PC-3 (cell line): Measurements from ENCODE around the gene TCF7L1. TPM values are rescaled to one million over a fixed set of nuclear protein-coding genes. Genes with fewer than 3 reads are reported as not detected.

Experiments used
- ATAC-seq: fragments of 200-7000 bp; cut with Tn5 transposase; 2 replicates; pipeline ENCODE4 v1.9.1; 2020; ENCODE audit warnings: mild to moderate bottlenecking, moderate library complexity
- BruUV-seq: library from RNA; stranded (reverse); fragments of 400-500 nt; replicated peaks from 2 replicates; lab custom pipeline; 2021; lab: Mats Ljungman, UMichigan
- CTCF ChIA-PET: fragments of 300-600 bp; sonication (Branson Sonifier 250); formaldehyde crosslinking; loops from one replicate; lab custom pipeline; 2022; ENCODE audit warnings: antibody characterized with exemption; lab: Charles Lee
- POLR2A ChIA-PET: fragments of 300-600 bp; sonication (Branson Sonifier 250); formaldehyde crosslinking; loops from one replicate; lab custom pipeline; 2022; ENCODE audit warnings: antibody characterized with exemption; ENCODE audit not compliant: unreplicated experiment; lab: Charles Lee
- DNase-seq: peaks from one replicate; pipeline ENCODE4 v3.0.0-alpha.2; 2015
- H2AFZ ChIP-seq: fragments of 300-600 bp; sonication (generic); 2 replicates; pipeline ENCODE4 v1.6.0; 2016; ENCODE audit warnings: antibody characterized with exemption, low read length
- H3F3A ChIP-seq: fragments of 300-600 bp; sonication (generic); one replicate; pipeline ENCODE4 v1.6.0; 2017; ENCODE audit warnings: antibody characterized with exemption, low read length, control low read depth, mild to moderate bottlenecking; ENCODE audit not compliant: unreplicated experiment
- H3K27ac ChIP-seq: fragments of 300-600 bp; sonication (generic); 2 replicates; pipeline ENCODE4 v1.5.1; 2016; ENCODE audit warnings: mild to moderate bottlenecking, low read length
- H3K27me3 ChIP-seq: fragments of 300-600 bp; sonication (generic); 2 replicates; pipeline ENCODE4 v1.6.1; 2016; ENCODE audit warnings: low read length, mixed read lengths
- H3K36me3 ChIP-seq: fragments of 300-600 bp; sonication (generic); 2 replicates; pipeline ENCODE4 v1.6.1; 2016; ENCODE audit warnings: low read depth, mixed run types, low read length, mixed read lengths
- H3K4me1 ChIP-seq: fragments of 300-600 bp; sonication (generic); 2 replicates; pipeline ENCODE4 v1.5.1; 2016; ENCODE audit warnings: low read length; ENCODE audit not compliant: insufficient read depth
- H3K4me2 ChIP-seq: fragments of 300-600 bp; sonication (generic); 2 replicates; pipeline ENCODE4 v1.6.0; 2016; ENCODE audit warnings: low read length
- H3K4me3 ChIP-seq: fragments of 300-600 bp; sonication (generic); 2 replicates; pipeline ENCODE4 v1.5.1; 2016; ENCODE audit warnings: mild to moderate bottlenecking, low read length, mixed read lengths
- H3K79me2 ChIP-seq: fragments of 300-600 bp; sonication (generic); 2 replicates; pipeline ENCODE4 v1.6.1; 2017; ENCODE audit warnings: low read length, mixed read lengths
- H3K9ac ChIP-seq: fragments of 300-600 bp; sonication (generic); 2 replicates; pipeline ENCODE4 v1.6.0; 2016; ENCODE audit warnings: mild to moderate bottlenecking, low read length
- H3K9me2 ChIP-seq: fragments of 300-600 bp; sonication (generic); replicated peaks from 2 replicates; pipeline ENCODE4 v1.6.1; 2016; ENCODE audit warnings: mixed run types, low read length, mixed read lengths
- H3K9me3 ChIP-seq: fragments of 300-600 bp; sonication (generic); 2 replicates; pipeline ENCODE4 v1.6.1; 2016; ENCODE audit warnings: low read length, mixed read lengths
- H4K20me1 ChIP-seq: fragments of 300-600 bp; sonication (generic); 2 replicates; pipeline ENCODE4 v1.6.1; 2016; ENCODE audit warnings: low read length, mixed read lengths
- EZH2 ChIP-seq: fragments of 300-600 bp; sonication (generic); IDR thresholded peaks from one replicate; pipeline ENCODE4 v1.6.1; 2017; ENCODE audit warnings: antibody characterized with exemption, mild to moderate bottlenecking, low read length; ENCODE audit not compliant: unreplicated experiment
- EZH2phosphoT487 ChIP-seq: fragments of 300-600 bp; sonication (generic); IDR thresholded peaks from 2 replicates; pipeline ENCODE4 v1.6.1; 2018; ENCODE audit warnings: mild to moderate bottlenecking, antibody characterized with exemption, low read length, borderline replicate concordance
- intact Hi-C: fragments of 100-400 bp; cut with micrococcal nuclease; formaldehyde crosslinking; loops from 2 replicates; pipeline ENCODE4 v1.9.0; 2023
- total RNA-seq: library from RNA; depleted of rRNA; stranded (reverse); fragments of >200 nt; gene quantifications from 2 replicates; pipeline ENCODE4 v1.2.3, GENCODE V29; 2014
- TF ChIP-seq, protein P1 (sequence below): fragments of 300-600 bp; sonication (generic); conservative IDR thresholded peaks from 2 replicates; pipeline ENCODE4 v1.5.1; 2017; ENCODE audit warnings: antibody characterized with exemption, low read depth, mild to moderate bottlenecking, low read length

TCF7L1 gene
- total RNA-seq, 1 experiment from 2014 or later, result 1.8 TPM

GRCh38 chr2:85185431-85185940, 52.3 kb downstream of the TCF7L1 start:
- H3F3A ChIP-seq, result no peaks in the 10 kb centered on the region
- no peak overlapping the region for H3K4me3 ChIP-seq
- no TSS peak for BruUV-seq
- H3K27ac ChIP-seq, result no peak overlapping the region
- H3K36me3 ChIP-seq, result no peaks in the 10 kb centered on the region
- no peak overlapping the region for H3K4me2 ChIP-seq
- ATAC-seq (no peak), DNase-seq (no peak)
- TF ChIP-seq EZH2phosphoT487 (no peak), EZH2 (no peak)
- TF ChIP-seq, protein P1, sequence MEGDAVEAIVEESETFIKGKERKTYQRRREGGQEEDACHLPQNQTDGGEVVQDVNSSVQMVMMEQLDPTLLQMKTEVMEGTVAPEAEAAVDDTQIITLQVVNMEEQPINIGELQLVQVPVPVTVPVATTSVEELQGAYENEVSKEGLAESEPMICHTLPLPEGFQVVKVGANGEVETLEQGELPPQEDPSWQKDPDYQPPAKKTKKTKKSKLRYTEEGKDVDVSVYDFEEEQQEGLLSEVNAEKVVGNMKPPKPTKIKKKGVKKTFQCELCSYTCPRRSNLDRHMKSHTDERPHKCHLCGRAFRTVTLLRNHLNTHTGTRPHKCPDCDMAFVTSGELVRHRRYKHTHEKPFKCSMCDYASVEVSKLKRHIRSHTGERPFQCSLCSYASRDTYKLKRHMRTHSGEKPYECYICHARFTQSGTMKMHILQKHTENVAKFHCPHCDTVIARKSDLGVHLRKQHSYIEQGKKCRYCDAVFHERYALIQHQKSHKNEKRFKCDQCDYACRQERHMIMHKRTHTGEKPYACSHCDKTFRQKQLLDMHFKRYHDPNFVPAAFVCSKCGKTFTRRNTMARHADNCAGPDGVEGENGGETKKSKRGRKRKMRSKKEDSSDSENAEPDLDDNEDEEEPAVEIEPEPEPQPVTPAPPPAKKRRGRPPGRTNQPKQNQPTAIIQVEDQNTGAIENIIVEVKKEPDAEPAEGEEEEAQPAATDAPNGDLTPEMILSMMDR, result no peak
- ChIA-PET CTCF (interaction anchor here (0.6 to 1.0 kb wide), 3 partner anchors 26 to 434 kb away, joined by 3 to 6 read pairs (median 3); no protein-coding TSS in a partner anchor), POLR2A (no interaction called here)
- intact Hi-C loops, result no loop called here
- H3K9me2 ChIP-seq, result no peaks in the 10 kb centered on the region
- H4K20me1 ChIP-seq, result no peaks in the 10 kb centered on the region
- no peaks in the 10 kb centered on the region for H3K9me3 ChIP-seq
- no peaks in the 10 kb centered on the region for H3K79me2 ChIP-seq
- peaks cover 18% of the 10 kb centered on the region; the same call in 1 of the 2 replicates for H3K4me1 ChIP-seq
- no peaks in the 10 kb centered on the region for H3K27me3 ChIP-seq
- H2AFZ ChIP-seq, result no peak overlapping the region
- H3K9ac ChIP-seq, result no peak overlapping the region

- DNase-seq, result no peak
- Histone ChIP-seq H3K9me3 (no peaks in the 10 kb centered on the region), H3K9ac (no peak overlapping the region), H3K27ac (no peak overlapping the region), H3K4me3 (no peak overlapping the region), H3K9me2 (no peaks in the 10 kb centered on the region), H2AFZ (no peak overlapping the region), H3K79me2 (no peaks in the 10 kb centered on the region), H3K4me2 (no peak overlapping the region), H3K36me3 (no peaks in the 10 kb centered on the region), H3F3A (no peaks in the 10 kb centered on the region), H3K4me1 (peaks cover 18% of the 10 kb centered on the region; the same call in 1 of the 2 replicates), H3K27me3 (no peaks in the 10 kb centered on the region), H4K20me1 (no peaks in the 10 kb centered on the region)
- POLR2A ChIA-PET, result no interaction called here
- intact Hi-C loops, result no loop called here
- TF ChIP-seq EZH2phosphoT487 (no peak), EZH2 (no peak)
- TF ChIP-seq, protein P1, result no peak
- BruUV-seq, result no TSS peak
- no peak for ATAC-seq
- CTCF ChIA-PET, result no interaction called here
Measured at GRCh38 chr2:85187069-85187468, 53.9 kb downstream of the TCF7L1 start.

- H3K27me3 ChIP-seq, result no peaks in the 10 kb centered on the region
- intact Hi-C loops, result no loop called here
- DNase-seq, result peak; percentile 21
- no peaks in the 10 kb centered on the region for H4K20me1 ChIP-seq
- no peak overlapping the region for H2AFZ ChIP-seq
- ATAC-seq, result no peak
- H3F3A ChIP-seq, result no peaks in the 10 kb centered on the region
- ChIA-PET POLR2A (no interaction called here), CTCF (no interaction called here)
- no peak overlapping the region for H3K27ac ChIP-seq
- no peaks in the 10 kb centered on the region for H3K9me2 ChIP-seq
- peaks cover 8% of the 10 kb centered on the region; the same call in 1 of the 2 replicates for H3K4me1 ChIP-seq
- TF ChIP-seq, protein P1, result no peak
- no peak for TF ChIP-seq EZH2
- no peak for TF ChIP-seq EZH2phosphoT487
- no peaks in the 10 kb centered on the region for H3K9me3 ChIP-seq
- no peak overlapping the region for H3K9ac ChIP-seq
- H3K79me2 ChIP-seq, result no peaks in the 10 kb centered on the region
- H3K4me3 ChIP-seq, result no peak overlapping the region
- H3K36me3 ChIP-seq, result no peaks in the 10 kb centered on the region
- BruUV-seq, result no TSS peak
- no peak overlapping the region for H3K4me2 ChIP-seq
Measured at GRCh38 chr2:85188852-85189251, 55.7 kb downstream of the TCF7L1 start.
